GM12892 (cell line): ENCODE data around the gene ZNF581.

Source experiments
- POLR2A ChIP-seq: IDR thresholded peaks from 2 replicates; pipeline ENCODE4 v1.6.1; 2011; ENCODE audit warnings: low read depth, low read length, control low read depth
- POLR2AphosphoS5 ChIP-seq: IDR thresholded peaks from 2 replicates; pipeline ENCODE4 v1.6.1; 2011; ENCODE audit warnings: low read depth, low read length, control low read depth
- TAF1 ChIP-seq: IDR thresholded peaks from 2 replicates; pipeline ENCODE4 v1.6.1; 2011; ENCODE audit warnings: low read depth, mild to moderate bottlenecking, control low read depth, low read length, borderline replicate concordance

- TF ChIP-seq POLR2A (no peak), POLR2AphosphoS5 (no peak), TAF1 (no peak)
Measured at GRCh38 chr19:55676889-55677505, 33.5 kb downstream of the ZNF581 start.
